Neuron (in vitro differentiated cells): Measurements from ENCODE around the gene COBL.

Experiments
- H2AFZ ChIP-seq: one replicate; pipeline ENCODE4 v1.6.1; 2013; ENCODE audit warnings: low read depth, mild to moderate bottlenecking, inconsistent platforms, low read length, moderate library complexity
- H3K27me3 ChIP-seq: one replicate; pipeline ENCODE4 v1.6.1; 2013; ENCODE audit warnings: low read length; ENCODE audit not compliant: insufficient read depth
- H3K36me3 ChIP-seq: one replicate; pipeline ENCODE4 v1.6.1; 2013; ENCODE audit warnings: low read length; ENCODE audit not compliant: insufficient read depth
- H3K4me1 ChIP-seq: one replicate; pipeline ENCODE4 v1.6.1; 2013; ENCODE audit warnings: low read length; ENCODE audit not compliant: insufficient read depth
- H3K4me3 ChIP-seq: 2 replicates; pipeline ENCODE4 v1.5.1; 2013; ENCODE audit warnings: mild to moderate bottlenecking, low read length, moderate library complexity
- H3K9me3 ChIP-seq: one replicate; pipeline ENCODE4 v1.6.1; 2013; ENCODE audit warnings: low read length

Gene COBL

DNA sequence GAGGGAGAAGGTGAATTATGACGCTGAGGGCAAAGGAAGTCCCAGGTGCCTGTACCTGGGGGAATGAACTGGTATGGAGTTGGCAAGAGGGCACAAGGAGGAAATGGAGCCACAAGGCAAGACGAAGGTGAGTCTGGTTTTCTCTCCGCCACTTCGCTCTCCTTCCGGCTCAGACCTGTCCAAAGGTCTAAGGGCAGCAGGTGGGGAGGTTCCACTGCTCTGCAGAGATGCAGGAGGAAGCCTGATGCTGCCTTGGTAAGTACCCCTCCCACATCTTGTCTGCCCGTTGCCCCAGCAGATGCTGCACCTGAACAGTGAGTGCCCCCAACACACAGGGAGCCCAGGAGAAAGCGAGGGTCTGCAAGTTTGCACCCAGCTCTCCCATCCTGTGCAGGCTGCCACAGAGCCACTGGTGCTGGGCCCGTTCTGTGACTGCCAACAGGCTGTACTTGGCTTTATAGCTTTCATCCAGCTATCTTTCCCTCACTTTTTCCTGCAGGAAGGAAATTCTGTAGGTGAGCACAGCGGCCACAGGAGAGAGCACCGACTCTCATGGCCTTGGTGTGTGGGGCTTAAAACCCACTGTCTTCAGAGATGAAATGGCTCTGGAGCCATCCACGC lies 235.2 kb downstream of the COBL start:
- Histone ChIP-seq H2AFZ (no peak overlapping the region), H3K27me3 (no peaks in the 10 kb centered on the region), H3K4me1 (no peaks in the 10 kb centered on the region), H3K36me3 (no peaks in the 10 kb centered on the region), H3K4me3 (no peak overlapping the region), H3K9me3 (no peaks in the 10 kb centered on the region)

DNA sequence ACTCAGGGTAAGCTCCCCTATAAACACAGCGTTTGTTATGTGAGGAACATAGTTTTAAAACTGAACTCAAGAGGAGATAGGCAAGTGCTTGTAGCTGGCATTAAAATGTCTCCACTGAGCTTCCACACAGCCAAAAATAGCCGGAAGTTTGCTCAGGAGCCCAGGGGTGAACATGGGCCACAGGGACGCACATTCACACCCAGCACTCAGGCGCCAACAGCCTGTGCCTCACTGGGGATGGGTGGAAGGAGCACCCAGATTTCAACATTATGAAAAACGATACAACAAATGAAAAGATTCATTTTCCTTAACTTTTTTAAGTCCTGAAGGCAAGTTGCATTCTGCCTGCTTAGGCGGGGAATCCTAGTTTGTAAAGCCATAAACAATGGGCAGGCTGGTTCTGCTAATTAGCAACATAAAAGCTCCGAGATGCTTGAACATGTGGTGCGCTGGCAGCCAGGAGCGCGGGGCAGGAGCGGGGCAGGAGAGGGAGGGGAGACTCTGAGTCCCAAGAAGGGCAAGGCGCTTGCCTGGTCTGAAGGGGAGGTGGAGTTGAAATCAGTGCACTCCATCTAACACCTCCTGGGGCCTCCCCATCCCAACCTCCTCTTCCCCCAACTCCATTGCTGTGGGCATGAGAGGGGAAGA lies 235.9 kb downstream of the COBL start:
- no peaks in the 10 kb centered on the region for H3K36me3 ChIP-seq
- H3K27me3 ChIP-seq, result no peaks in the 10 kb centered on the region
- no peaks in the 10 kb centered on the region for H3K9me3 ChIP-seq
- H3K4me3 ChIP-seq, result no peak overlapping the region
- no peak overlapping the region for H2AFZ ChIP-seq
- H3K4me1 ChIP-seq, result no peaks in the 10 kb centered on the region

- Histone ChIP-seq H3K4me1 (no peaks in the 10 kb centered on the region), H3K36me3 (no peaks in the 10 kb centered on the region), H3K9me3 (no peaks in the 10 kb centered on the region), H3K4me3 (no peak overlapping the region), H2AFZ (no peak overlapping the region), H3K27me3 (no peaks in the 10 kb centered on the region)
These were observed 236.4 kb downstream of the COBL start for GRCh38 chr7:51080216-51080615.

DNA sequence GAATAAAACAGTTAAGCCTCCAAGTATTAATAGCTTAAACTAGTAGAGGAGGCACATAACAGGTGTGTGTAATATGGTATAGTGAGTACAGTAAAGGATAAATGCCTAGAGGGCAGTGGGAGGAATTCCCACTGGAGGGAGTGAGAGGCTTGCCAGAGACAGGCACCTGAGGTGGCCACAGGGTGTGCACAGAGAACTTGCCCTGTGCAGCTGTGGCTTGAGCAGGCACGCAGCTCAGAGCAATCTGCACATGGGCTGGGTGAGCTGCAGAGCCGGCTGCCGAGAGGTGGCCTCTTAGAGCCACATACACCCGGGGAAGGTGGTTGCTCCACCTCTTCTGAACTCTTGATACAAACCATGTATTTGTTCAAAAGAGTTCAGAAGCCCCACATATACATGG lies 237.1 kb downstream of the COBL start:
- H3K27me3 ChIP-seq, result no peaks in the 10 kb centered on the region
- no peaks in the 10 kb centered on the region for H3K9me3 ChIP-seq
- no peak overlapping the region for H3K4me3 ChIP-seq
- H2AFZ ChIP-seq, result no peak overlapping the region
- H3K36me3 ChIP-seq, result no peaks in the 10 kb centered on the region
- H3K4me1 ChIP-seq, result no peaks in the 10 kb centered on the region

GRCh38 chr7:51078653-51079052 lies 238.0 kb downstream of the COBL start:
- H3K4me1 ChIP-seq, result no peaks in the 10 kb centered on the region
- no peaks in the 10 kb centered on the region for H3K27me3 ChIP-seq
- no peak overlapping the region for H3K4me3 ChIP-seq
- H3K9me3 ChIP-seq, result no peaks in the 10 kb centered on the region
- H3K36me3 ChIP-seq, result no peaks in the 10 kb centered on the region
- no peak overlapping the region for H2AFZ ChIP-seq

DNA sequence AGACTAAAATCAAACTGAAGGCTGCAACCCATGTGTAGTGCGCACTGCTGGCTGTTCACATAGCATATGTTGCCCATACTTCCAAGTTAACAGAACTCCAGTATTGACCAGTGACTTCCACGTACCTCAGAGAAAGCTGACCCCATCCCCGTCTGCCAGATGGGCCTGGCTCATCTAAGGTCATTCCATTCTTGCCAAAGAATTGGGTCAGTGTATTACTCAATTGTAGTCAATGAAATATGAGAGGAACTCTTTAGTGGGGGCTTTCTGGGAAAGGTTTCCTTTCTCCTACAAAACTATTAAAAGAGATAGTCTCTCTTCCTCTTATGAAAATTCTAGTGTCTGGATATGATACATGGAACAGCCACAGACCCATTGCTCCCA lies 238.6 kb downstream of the COBL start:
- no peak overlapping the region for H3K4me3 ChIP-seq
- H2AFZ ChIP-seq, result no peak overlapping the region
- H3K4me1 ChIP-seq, result no peaks in the 10 kb centered on the region
- no peaks in the 10 kb centered on the region for H3K27me3 ChIP-seq
- H3K36me3 ChIP-seq, result no peaks in the 10 kb centered on the region
- no peaks in the 10 kb centered on the region for H3K9me3 ChIP-seq

DNA sequence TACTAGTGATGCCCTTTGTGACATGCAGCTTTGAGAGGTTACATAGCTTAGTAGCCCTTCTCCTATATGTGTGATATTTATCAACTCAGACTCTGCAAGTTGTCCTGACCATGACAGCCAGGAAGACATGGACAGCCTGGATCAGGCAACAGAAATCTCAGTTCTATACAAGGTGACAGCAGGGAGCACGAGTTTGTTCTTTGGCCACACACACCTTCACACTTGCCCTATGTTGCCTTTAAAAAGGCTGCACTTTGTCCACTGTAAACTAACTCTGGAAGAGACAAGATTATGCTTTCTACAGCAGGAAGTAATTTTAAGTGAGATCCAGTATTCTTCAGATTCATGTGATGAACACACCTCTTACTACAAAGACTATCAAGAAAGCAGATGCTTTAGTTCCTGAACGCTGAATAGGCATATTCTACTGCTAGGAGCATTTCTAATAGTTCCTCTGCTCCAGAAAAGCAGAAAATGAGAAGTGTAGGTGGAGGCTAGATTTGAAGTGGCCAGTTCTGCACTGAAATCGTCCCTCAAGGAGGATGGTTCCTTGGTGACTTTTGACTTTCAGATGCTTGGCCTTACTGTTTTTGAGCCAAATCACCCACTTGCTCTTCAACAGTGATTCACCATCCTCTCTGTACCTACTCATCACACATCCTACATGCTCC lies 239.2 kb downstream of the COBL start:
- Histone ChIP-seq H2AFZ (no peak overlapping the region), H3K4me1 (no peaks in the 10 kb centered on the region), H3K27me3 (no peaks in the 10 kb centered on the region), H3K4me3 (no peak overlapping the region), H3K36me3 (no peaks in the 10 kb centered on the region), H3K9me3 (no peaks in the 10 kb centered on the region)

DNA sequence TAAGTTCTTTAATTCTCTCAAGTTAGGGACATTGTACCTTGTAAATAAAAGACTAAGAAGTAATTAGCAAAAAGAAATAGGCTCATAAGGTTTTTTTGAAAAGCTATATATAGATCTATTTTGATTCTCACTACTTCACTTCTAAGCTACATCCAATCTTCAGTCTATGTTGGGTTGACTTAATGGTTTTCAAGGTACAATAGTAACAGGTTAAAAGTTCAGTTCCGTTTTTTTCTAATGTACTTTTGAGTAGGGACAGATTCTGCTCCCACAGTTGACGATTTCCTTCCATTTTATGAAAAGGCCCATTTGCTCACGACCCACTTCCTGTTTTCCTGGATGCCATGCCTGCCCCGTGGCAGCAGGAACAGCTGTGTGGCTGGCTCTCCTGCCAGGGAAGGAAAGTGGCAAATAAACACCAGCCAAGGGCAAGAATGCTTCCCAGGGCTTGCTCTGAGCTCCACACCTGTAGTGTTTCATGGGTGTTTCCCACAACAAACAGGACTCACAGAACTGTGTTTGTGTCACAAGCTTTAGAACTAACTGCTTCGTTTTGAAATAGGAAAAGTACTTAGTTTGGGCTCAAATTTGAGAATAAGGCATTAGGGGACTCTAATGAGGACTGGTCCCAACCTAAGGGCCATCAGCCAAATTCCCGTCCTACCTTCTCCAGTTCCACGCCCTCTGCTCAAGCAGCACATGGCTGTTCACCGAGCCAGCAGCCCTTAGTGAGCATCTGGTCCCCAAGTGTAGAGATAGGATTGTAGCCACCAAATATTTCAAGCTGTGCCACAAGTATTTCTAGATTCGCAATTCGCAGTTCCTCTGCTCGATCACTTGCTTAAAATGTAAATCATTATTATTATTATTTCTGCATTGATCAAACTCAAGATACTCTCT lies 240.7 kb downstream of the COBL start:
- Histone ChIP-seq H3K4me3 (no peak overlapping the region), H3K9me3 (no peaks in the 10 kb centered on the region), H3K36me3 (no peaks in the 10 kb centered on the region), H3K27me3 (no peaks in the 10 kb centered on the region), H3K4me1 (no peaks in the 10 kb centered on the region), H2AFZ (no peak overlapping the region)

DNA sequence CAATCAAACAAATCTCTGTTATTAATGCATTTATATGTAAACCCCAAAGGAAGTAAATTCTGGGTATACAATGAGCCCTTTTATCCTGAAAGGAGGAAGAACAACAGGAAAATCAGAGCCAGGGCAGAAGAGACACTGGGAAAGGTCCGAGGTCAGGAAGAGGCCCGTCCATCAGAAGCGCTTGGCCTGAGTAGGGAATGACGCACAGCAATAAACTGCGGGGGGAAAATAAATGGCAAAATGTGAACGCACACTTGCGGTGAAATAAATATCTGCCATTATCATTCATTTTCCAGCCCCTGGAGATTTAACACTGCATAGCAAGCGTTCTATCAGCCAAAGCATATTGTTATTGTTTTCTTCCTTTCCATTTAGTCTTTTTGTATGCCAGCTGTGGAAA lies 243.4 kb downstream of the COBL start:
- no peaks in the 10 kb centered on the region for H3K9me3 ChIP-seq
- H3K27me3 ChIP-seq, result no peaks in the 10 kb centered on the region

GRCh38 chr7:51072281-51072680 lies 244.3 kb downstream of the COBL start:
- H3K4me3 ChIP-seq, result no peak overlapping the region

More for the DNA sequence above, 243.4 kb downstream of the COBL start:
- H3K4me1 ChIP-seq, result no peaks in the 10 kb centered on the region
- H3K4me3 ChIP-seq, result no peak overlapping the region
- no peaks in the 10 kb centered on the region for H3K36me3 ChIP-seq
- H2AFZ ChIP-seq, result no peak overlapping the region

DNA sequence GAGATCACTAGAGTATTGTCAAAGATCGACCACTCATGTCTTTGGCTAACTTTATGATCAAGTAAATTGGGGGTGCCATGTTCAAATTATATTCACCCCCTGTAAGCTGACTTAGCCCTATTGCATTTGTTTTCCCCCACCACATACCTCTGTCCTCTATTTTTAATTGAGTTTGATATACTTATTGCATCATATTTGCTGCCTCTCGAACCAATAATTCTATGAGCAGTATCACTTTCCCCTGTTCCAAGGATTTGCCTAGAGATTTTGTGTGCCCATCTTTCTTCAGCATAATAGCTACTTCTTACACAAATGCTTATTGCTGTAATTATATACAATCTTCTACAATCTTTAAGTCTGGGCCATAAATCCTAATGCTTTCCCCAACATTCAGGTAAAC lies 245.2 kb downstream of the COBL start:
- Histone ChIP-seq H3K9me3 (no peaks in the 10 kb centered on the region), H3K4me3 (no peak overlapping the region), H2AFZ (no peak overlapping the region), H3K4me1 (no peaks in the 10 kb centered on the region), H3K36me3 (no peaks in the 10 kb centered on the region), H3K27me3 (no peaks in the 10 kb centered on the region)

More at GRCh38 chr7:51072281-51072680, 244.3 kb downstream of the COBL start:
- H3K4me1 ChIP-seq, result no peaks in the 10 kb centered on the region
- H3K36me3 ChIP-seq, result no peaks in the 10 kb centered on the region
- H3K27me3 ChIP-seq, result no peaks in the 10 kb centered on the region
- no peak overlapping the region for H2AFZ ChIP-seq
- H3K9me3 ChIP-seq, result no peaks in the 10 kb centered on the region

DNA sequence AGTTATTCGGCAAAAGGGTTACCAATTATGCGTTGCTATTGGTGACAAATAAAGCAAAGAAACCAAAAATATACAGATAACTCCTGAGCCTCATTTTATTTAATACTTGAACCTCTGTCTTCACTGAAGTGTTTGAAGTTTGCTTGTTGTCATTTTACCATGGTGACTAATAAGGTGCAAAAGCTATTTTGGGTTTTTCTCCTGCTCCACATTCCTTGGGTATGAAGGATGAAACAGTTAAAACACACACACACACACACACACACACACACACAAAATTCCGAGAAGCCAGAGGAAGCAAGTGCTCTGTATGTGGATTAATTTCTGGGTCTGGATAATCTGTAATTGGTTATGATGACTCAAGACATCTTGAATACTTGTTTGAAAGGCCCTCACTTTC lies 246.5 kb downstream of the COBL start:
- no peaks in the 10 kb centered on the region for H3K27me3 ChIP-seq
- H3K4me3 ChIP-seq, result no peak overlapping the region
- no peaks in the 10 kb centered on the region for H3K36me3 ChIP-seq
- no peak overlapping the region for H2AFZ ChIP-seq
- H3K4me1 ChIP-seq, result no peaks in the 10 kb centered on the region
- H3K9me3 ChIP-seq, result no peaks in the 10 kb centered on the region
